Activated CD8-positive, alpha-beta T cell treated with anti-CD3 and anti-CD28 coated beads, Interleukin-2, amount 10 ng/mL, durations not matched to agents 7 days and 5 days (primary cell): ENCODE data around the gene SLIRP. TPM values are rescaled to one million over a fixed set of nuclear protein-coding genes. Genes with fewer than 3 reads are reported as not detected.
"Not testable (repeated sequence)": the region's sequence is repeated elsewhere in the genome, so short reads cannot be mapped to it uniquely, and the experiment has no call there.

Experiments
- ATAC-seq: fragments of 150-1000 bp; cut with Tn5 transposase; one replicate; pipeline ENCODE4 v1.10.0; 2021; ENCODE audit warnings: moderate library complexity
- CTCF ChIA-PET: fragments of 350-600 bp; sonication (Branson Sonifier 250); formaldehyde crosslinking; loops from one replicate; lab custom pipeline; 2021; ENCODE audit warnings: antibody characterized with exemption; lab: Charles Lee
- POLR2A ChIA-PET: fragments of 350-600 bp; sonication (Branson Sonifier 250); formaldehyde crosslinking; loops from one replicate; lab custom pipeline; 2021; ENCODE audit warnings: antibody characterized with exemption; lab: Charles Lee
- DNase-seq: peaks from one replicate; pipeline ENCODE4 v3.0.0-alpha.2; 2020
- H3K27ac Mint-ChIP-seq: one replicate; pipeline ENCODE4 v1.8.0; 2021; ENCODE audit warnings: mild to moderate bottlenecking, mixed read lengths
- H3K27me3 Mint-ChIP-seq: one replicate; pipeline ENCODE4 v1.8.0; 2021; ENCODE audit warnings: low read depth, mixed read lengths
- H3K36me3 Mint-ChIP-seq: one replicate; pipeline ENCODE4 v1.8.0; 2021; ENCODE audit warnings: low read depth, mixed read lengths
- H3K4me1 Mint-ChIP-seq: one replicate; pipeline ENCODE4 v1.8.0; 2021; ENCODE audit warnings: low read depth, mixed read lengths
- H3K4me3 Mint-ChIP-seq: one replicate; pipeline ENCODE4 v1.8.0; 2021; ENCODE audit warnings: mild to moderate bottlenecking, mixed read lengths
- H3K9me3 Mint-ChIP-seq: one replicate; pipeline ENCODE4 v1.8.0; 2022; ENCODE audit warnings: mixed read lengths; ENCODE audit not compliant: insufficient read depth
- total RNA-seq, 2 experiments: library from RNA; stranded (reverse); gene quantifications; one replicate each; pipeline ENCODE4 v1.2.3, GENCODE V29; 2021

Gene SLIRP
- 100 to 1,000 TPM in 1 of 2 experiments, 10 to 100 TPM in 1; 92.1 to 101 TPM for total RNA-seq

DNA sequence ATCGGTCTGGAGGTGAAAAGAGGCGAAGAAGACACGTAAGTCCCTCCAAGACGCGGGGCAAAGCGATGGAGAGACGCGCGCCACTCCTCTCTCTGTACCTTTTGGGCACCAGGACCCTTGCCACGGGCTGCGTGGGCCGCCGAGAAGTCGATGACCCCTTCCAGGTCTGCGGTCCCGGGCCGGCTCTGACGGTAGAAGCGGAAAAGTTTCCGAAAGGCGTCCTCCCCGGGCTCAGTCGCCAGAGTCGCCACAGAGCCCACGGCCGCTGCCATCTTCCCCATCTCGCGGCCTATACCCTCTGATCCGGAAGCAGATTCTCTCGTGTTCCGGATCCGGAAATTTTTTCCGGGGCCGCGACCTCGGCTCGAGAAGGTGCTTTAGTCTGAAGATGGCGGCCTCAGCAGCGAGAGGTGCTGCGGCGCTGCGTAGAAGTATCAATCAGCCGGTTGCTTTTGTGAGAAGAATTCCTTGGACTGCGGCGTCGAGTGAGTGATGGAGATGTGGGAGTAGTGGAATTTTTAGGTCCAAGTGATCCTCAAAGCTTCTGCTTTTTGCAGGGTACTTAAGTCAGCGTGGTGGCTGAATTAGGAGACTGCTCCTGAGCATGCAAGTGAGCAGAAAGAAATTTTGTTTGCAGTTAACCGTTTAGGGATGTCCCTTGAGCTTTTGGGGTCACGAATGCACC lies at the start of gene SLIRP, which contains the start of gene ALKBH1:
SLIRP (plus strand) TSS at position 380 of the 685 bp plus-strand sequence; CDS start at position 389, 9 bp downstream.
ALKBH1 (minus strand) TSS at position 300 of the 685 bp plus-strand sequence; CDS start at position 281, 19 bp downstream.
- H3K4me1 Mint-ChIP-seq, result peaks cover 28% of the 10 kb centered on the region
- peak within 1 kb of the TSS; percentile 89 for H3K4me3 Mint-ChIP-seq
- ATAC-seq (peak; percentile 99), DNase-seq (peak; percentile 93)
- ChIA-PET CTCF (interaction anchor here (1.1 to 5.0 kb wide), 3 partner anchors 14 to 249 kb away, joined by 4 to 24 read pairs (median 4); no protein-coding TSS in a partner anchor), POLR2A (interaction anchor here (0.6 to 1.6 kb wide), 6 partner anchors 8 to 251 kb away, joined by 3 to 4 read pairs (median 3); partner anchors contain the start of gene VIPAS39)
- H3K27ac Mint-ChIP-seq, result peak within 1 kb of the TSS; percentile 90
- peaks cover 39% of the 10 kb centered on the region for H3K36me3 Mint-ChIP-seq
- H3K27me3 Mint-ChIP-seq, result no peaks in the 10 kb centered on the region
- no peaks in the 10 kb centered on the region for H3K9me3 Mint-ChIP-seq

DNA sequence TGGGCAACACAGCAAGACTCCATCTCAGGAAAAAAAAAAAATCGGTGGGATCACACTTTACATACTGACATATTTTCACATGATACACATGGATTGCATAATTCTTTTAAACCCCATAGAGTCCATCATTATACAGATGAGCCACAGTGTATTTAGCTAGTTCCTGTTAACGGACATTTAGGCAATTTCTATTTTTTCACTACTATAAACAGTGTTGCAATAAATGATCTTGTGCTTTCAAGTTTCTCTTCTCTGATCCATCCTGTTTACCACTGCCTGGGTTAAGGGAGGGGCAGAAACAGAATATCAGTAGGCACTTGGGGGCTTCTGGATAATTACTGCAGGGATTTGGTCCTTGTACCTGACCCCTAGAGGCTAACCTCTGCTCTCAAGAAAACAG lies 48.1 kb upstream of the SLIRP start:
- ChIA-PET CTCF (no interaction called here), POLR2A (interaction anchor here (0.7 to 0.9 kb wide), 2 partner anchors 94 to 504 kb away, joined by 3 to 7 read pairs; no protein-coding TSS in a partner anchor)
- Mint-ChIP-seq H3K27ac (no peak overlapping the region), H3K9me3 (no peaks in the 10 kb centered on the region), H3K4me1 (peaks cover 3% of the 10 kb centered on the region), H3K36me3 (no peaks in the 10 kb centered on the region), H3K27me3 (no peaks in the 10 kb centered on the region), H3K4me3 (no peak overlapping the region)
- no peak for ATAC-seq
- DNase-seq, result no peak

DNA sequence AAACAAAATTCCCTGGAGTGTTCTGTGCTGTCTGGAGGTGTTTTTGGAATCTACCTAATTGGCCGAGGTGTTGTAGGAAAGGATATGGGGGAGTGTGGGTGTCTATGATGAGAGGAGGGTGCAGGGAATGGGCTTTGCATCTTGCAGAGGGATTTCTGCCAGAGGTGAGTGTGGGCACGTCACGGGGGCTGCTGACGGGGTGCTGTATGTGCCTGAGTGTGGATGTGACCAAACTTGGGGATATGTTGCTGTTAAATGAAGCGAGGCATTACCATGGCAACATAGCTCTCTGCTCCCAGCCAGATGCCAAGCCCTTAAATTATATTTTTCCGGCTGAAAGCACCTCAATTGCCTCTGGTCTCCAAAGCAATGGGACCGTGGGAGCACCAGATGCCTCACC lies 47.1 kb upstream of the SLIRP start:
- no peak overlapping the region for H3K4me3 Mint-ChIP-seq
- DNase-seq (no peak), ATAC-seq (no peak)
- ChIA-PET POLR2A (no interaction called here), CTCF (no interaction called here)
- peaks cover 3% of the 10 kb centered on the region for H3K4me1 Mint-ChIP-seq
- H3K9me3 Mint-ChIP-seq, result no peaks in the 10 kb centered on the region
- no peaks in the 10 kb centered on the region for H3K27me3 Mint-ChIP-seq
- no peak overlapping the region for H3K27ac Mint-ChIP-seq
- H3K36me3 Mint-ChIP-seq, result no peaks in the 10 kb centered on the region

DNA sequence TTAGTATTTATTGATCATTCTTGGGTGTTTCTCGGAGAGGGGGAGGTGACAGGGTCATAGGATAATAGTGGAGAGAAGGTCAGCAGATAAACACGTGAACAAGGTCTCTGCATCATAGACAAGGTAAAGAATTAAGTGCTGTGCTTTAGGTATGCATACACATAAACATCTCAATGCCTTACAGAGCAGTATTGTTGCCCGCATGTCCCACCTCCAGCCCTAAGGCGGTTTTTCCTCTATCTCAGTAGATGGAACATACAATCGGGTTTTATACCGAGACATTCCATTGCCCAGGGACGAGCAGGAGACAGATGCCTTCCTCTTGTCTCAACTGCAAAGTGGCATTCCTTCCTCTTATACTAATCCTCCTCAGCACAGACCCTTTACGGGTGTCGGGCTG lies 46.3 kb upstream of the SLIRP start:
- H3K9me3 Mint-ChIP-seq, CTCF ChIA-PET, H3K36me3 Mint-ChIP-seq, POLR2A ChIA-PET, H3K4me3 Mint-ChIP-seq, H3K27me3 Mint-ChIP-seq, H3K27ac Mint-ChIP-seq, DNase-seq, ATAC-seq, H3K4me1 Mint-ChIP-seq: not testable (repeated sequence)

DNA sequence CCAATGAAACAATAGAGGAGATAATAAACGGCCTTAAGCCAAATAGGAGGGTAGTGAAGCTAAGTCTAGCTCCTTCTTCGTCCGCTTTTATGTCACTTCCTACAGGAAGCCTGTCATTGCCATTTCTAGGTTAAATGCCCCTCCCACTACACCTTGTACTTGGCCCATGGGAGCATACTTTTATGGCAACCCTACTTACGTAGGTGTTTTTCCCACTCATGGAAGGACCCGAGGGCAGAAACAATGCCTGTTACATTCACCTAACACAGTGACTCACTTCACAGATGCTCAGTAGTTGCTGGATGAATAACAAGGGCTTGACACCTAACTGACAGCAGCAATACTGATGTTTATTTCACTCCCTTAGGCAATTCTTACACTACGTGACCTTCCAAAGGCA lies 44.6 kb upstream of the SLIRP start:
- ATAC-seq (no peak), DNase-seq (no peak)
- no peak overlapping the region for H3K4me3 Mint-ChIP-seq
- no peaks in the 10 kb centered on the region for H3K9me3 Mint-ChIP-seq
- H3K27me3 Mint-ChIP-seq, result no peaks in the 10 kb centered on the region
- no peak overlapping the region for H3K27ac Mint-ChIP-seq
- ChIA-PET POLR2A (no interaction called here), CTCF (no interaction called here)
- peaks cover 3% of the 10 kb centered on the region for H3K4me1 Mint-ChIP-seq
- no peaks in the 10 kb centered on the region for H3K36me3 Mint-ChIP-seq

DNA sequence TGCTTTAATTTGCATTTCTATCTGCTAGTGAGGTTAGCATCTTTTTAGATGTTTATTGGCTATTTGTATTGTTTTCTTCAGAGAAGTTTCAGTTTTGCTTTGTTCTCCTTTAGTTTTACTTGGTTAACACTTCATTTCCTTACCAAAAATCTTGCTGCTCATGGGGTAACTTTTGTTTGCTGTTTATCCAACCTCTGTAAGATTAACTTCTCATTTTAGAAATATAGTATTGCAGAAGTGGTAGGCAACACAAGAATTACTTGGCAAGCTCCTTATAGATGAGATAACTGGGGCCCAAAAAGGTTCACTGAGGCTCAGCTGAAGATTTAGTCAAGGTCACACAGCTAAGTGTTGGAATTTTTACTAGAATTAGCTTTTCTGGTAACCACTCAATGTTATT lies 40.6 kb upstream of the SLIRP start:
- Mint-ChIP-seq H3K36me3 (peaks cover 4% of the 10 kb centered on the region), H3K27ac (no peak overlapping the region), H3K4me3 (no peak overlapping the region), H3K9me3 (no peaks in the 10 kb centered on the region), H3K4me1 (peaks cover 3% of the 10 kb centered on the region), H3K27me3 (no peaks in the 10 kb centered on the region)
- DNase-seq (no peak), ATAC-seq (no peak)
- ChIA-PET CTCF (interaction anchor here (0.8 kb wide), 1 partner anchor 209 kb away, joined by 3 read pairs; no protein-coding TSS in a partner anchor), POLR2A (no interaction called here)

DNA sequence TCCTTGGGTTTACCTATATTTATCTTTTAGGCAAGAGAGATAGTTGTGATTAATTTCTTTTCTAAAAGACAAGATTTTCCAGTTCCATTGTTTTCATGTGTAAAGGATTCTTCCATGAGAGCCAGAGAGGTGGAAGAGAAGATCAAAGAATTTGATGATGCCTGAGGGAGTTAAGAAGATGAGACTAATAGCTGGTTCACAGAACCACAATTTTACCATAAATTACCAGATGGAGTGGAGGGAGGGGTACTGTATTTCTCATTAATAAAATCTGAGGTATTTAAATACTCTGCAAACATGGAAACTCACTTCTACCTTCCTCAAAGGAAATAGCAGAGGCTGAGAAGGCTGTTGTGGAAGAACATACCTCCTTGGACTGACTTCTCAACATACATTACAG lies 34.7 kb upstream of the SLIRP start:
- Mint-ChIP-seq H3K9me3 (no peaks in the 10 kb centered on the region), H3K4me3 (no peak overlapping the region)

DNA sequence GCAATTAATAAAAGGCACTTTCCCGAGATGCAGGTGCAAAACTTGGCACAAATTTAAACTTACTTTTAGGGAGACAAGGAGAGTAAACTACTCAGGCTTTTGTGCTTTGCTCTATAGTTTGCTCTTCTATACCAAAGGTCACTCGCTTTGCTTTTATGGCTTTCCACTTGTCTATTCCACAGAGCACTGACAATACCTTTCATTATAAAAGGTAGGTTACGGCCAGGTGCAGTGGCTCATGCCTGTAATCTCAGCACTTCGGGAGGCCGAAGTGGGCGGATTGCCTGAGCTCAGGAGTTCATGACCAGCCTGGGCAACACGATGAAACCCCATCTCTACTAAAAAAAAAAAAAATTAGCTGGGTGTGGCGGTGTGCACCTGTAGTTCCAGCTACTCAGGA lies 33.0 kb upstream of the SLIRP start:
- H3K9me3 Mint-ChIP-seq, result no peaks in the 10 kb centered on the region
- DNase-seq (no peak), ATAC-seq (no peak)
- H3K4me3 Mint-ChIP-seq, result no peak overlapping the region
- peaks cover 34% of the 10 kb centered on the region for H3K36me3 Mint-ChIP-seq
- POLR2A ChIA-PET, result no interaction called here
- CTCF ChIA-PET, result no interaction called here
- no peak overlapping the region for H3K27ac Mint-ChIP-seq
- no peaks in the 10 kb centered on the region for H3K4me1 Mint-ChIP-seq
- H3K27me3 Mint-ChIP-seq, result no peaks in the 10 kb centered on the region

More for the DNA sequence above, 34.7 kb upstream of the SLIRP start:
- ATAC-seq (no peak), DNase-seq (no peak)
- ChIA-PET POLR2A (no interaction called here), CTCF (no interaction called here)
- no peaks in the 10 kb centered on the region for H3K4me1 Mint-ChIP-seq
- no peaks in the 10 kb centered on the region for H3K27me3 Mint-ChIP-seq
- H3K27ac Mint-ChIP-seq, result no peak overlapping the region
- H3K36me3 Mint-ChIP-seq, result peaks cover 28% of the 10 kb centered on the region

DNA sequence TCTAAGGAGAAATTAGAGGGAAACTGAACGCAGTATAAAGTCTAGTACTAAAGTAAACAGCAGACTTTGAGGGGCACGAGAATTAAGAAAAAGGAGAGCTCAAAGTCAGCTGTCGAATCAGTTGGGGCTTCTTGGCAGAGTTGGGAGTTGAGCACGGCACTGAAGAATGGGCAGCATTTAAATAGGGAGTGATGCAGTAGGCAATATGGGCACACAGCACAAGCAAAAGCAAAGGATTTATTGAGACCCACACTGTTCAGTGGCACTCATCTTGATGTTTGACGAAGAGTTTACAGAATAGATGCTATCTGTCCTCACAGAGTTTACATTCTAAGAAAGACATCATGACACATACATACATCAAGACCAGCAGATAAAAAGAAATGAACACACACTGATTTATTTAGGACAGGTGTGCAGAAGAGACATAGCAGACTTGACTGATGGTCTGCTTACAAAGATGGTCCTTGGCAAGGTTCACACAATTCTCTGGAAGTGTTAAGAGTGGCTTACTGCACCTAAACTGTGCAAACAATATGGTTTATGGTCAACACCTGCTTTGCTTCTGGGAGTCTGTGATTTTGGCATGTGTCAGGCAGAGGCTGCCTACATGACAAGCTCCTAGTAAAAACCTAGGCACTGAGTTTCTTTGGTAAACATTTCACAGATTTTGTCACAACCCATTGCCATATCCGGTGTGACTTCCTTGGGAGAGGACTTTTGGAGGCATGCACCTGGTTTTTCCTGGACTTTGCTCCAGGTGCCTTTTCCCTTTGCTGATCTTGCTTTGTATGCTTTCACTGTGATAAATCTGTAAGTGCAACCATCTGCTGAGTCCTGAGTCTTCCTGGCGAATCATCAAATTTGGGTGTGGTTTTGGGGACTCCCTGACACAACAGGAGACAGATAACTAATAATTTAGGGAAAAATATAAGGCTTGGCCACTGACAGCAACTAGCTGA lies 26.4 kb upstream of the SLIRP start:
- Mint-ChIP-seq H3K4me3 (no peak overlapping the region), H3K9me3 (no peaks in the 10 kb centered on the region), H3K36me3 (peaks cover 10% of the 10 kb centered on the region), H3K27ac (no peak overlapping the region), H3K27me3 (no peaks in the 10 kb centered on the region), H3K4me1 (peaks cover 2% of the 10 kb centered on the region)
- DNase-seq (no peak), ATAC-seq (no peak)
- ChIA-PET POLR2A (no interaction called here), CTCF (no interaction called here)

DNA sequence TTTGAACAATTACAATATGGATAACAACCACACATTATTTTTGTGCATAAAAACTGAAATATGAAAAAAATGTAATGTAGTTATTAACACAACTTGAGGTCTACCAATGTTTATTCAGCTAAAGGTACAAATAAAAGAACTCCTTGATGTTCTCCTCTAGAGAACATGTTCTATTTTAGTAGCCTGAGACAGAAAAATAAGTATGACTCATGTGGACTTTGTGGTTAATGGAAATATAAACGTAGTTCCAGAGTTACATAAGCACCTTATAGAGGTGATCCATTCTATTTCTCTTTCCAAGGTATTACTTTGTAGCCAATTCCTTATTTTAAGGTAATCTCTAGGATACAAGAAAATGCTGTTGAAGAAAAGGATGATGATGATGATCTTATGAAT lies 25.7 kb upstream of the SLIRP start:
- Mint-ChIP-seq H3K27me3 (no peaks in the 10 kb centered on the region), H3K9me3 (no peaks in the 10 kb centered on the region), H3K36me3 (peaks cover 10% of the 10 kb centered on the region), H3K27ac (no peak overlapping the region), H3K4me3 (no peak overlapping the region), H3K4me1 (peaks cover 2% of the 10 kb centered on the region)
- ChIA-PET CTCF (no interaction called here), POLR2A (no interaction called here)
- no peak for DNase-seq
- ATAC-seq, result no peak

DNA sequence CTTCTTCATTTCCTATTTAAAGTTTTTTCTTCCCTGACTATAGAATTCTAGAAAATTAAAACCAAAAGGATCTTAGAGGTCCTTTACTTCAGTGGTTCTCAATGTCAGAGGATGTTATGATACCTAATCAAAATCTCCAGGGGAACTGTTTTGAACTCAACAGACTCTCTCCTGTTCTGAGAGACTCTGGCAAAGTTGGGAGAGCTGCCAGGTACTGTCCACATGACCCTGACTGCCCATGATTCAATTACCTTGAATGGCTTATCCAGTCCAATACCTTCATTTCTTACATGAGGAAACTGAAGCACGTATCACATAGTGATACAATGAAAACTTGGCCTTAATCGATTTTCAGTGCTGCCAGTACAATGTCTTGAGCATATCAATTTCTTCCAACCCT lies 16.6 kb upstream of the SLIRP start:
- H3K4me1 Mint-ChIP-seq, result no peaks in the 10 kb centered on the region
- POLR2A ChIA-PET, result no interaction called here
- no peak overlapping the region for H3K27ac Mint-ChIP-seq
- H3K36me3 Mint-ChIP-seq, result peaks cover 29% of the 10 kb centered on the region
- CTCF ChIA-PET, result no interaction called here
- H3K9me3 Mint-ChIP-seq, result no peaks in the 10 kb centered on the region
- H3K27me3 Mint-ChIP-seq, result no peaks in the 10 kb centered on the region
- no peak for ATAC-seq
- DNase-seq, result no peak
- H3K4me3 Mint-ChIP-seq, result no peak overlapping the region
